Upper lobe of left lung (tissue), 4 donors: ENCODE results near the gene PPHLN1.

Source experiments
- CTCF ChIP-seq, 6 experiments: fragments of 450-650 bp in 4 of 6; fragments of 200-600 bp in 2 of 6; sonication (generic) in 2 of 6; IDR thresholded peaks; one replicate each; pipeline ENCODE4 v1.5.1; 2016 to 2019; ENCODE audit warnings: antibody characterized with exemption in 6 of 6
- POLR2AphosphoS5 ChIP-seq, 2 donors: sonication (generic); formaldehyde crosslinking; IDR thresholded peaks; one replicate each; pipeline ENCODE4 v1.5.1; 2017; ENCODE audit warnings: antibody characterized with exemption in 2 of 2

GRCh38 chr12:42407306-42407705, 81.3 kb downstream of the PPHLN1 start:
- TF ChIP-seq CTCF (IDR thresholded peaks at IDR 0.05): no peak
- TF ChIP-seq POLR2AphosphoS5 (IDR thresholded peaks at IDR 0.05): no peak
